Measurements from ENCODE around the gene EDIL3.

- TF ChIP-seq CTCF (IDR thresholded peaks at IDR 0.05; ENCODE audit: low read length), result no peak
- TF ChIP-seq EZH2phosphoT487 (IDR thresholded peaks at IDR 0.05; ENCODE audit: low read length), result no peak
- TF ChIP-seq EZH2 (optimal IDR thresholded peaks at IDR 0.05; ENCODE audit: low read depth, low read length), result no peak
Measured at GRCh38 chr5:84360056-84360455, 24.6 kb downstream of the EDIL3 start.
